Right renal cortex interstitium (tissue), 3 donors: ENCODE data around the gene DTX1. TPM values are rescaled to one million over a fixed set of nuclear protein-coding genes. Genes with fewer than 3 reads are reported as not detected.

ENCODE experiments used
- DNase-seq, 3 donors: peaks; one replicate each; pipeline ENCODE4 v3.0.0-alpha.2; 2013; ENCODE audit warnings: low read depth in 3 of 3, low spot score in 2 of 3
- polyA plus RNA-seq, 3 donors: library from polyadenylated mRNA; unstranded; fragments of 120-200 nt; gene quantifications; one replicate each; pipeline ENCODE4 v1.2.1, GENCODE V29; 2013; ENCODE audit not compliant: insufficient read length in 3 of 3

DTX1 gene
- polyA plus RNA-seq, 3 donors: 10.3 to 11.0 (median 10.3) TPM

- DNase-seq: no peak
Measured at GRCh38 chr12:113054948-113055486, 1.5 kb upstream of the DTX1 start.

- no peak for DNase-seq
Measured at GRCh38 chr12:113055594-113056380, 743 bp upstream of the DTX1 start.

GRCh38 chr12:113056381-113056630 is 224 bp upstream of the DTX1 start:
- DNase-seq: no peak

- no peak for DNase-seq
Measured at GRCh38 chr12:113057565-113058485, 1.3 kb downstream of the DTX1 start.

GRCh38 chr12:113058553-113058952 is 2.0 kb downstream of the DTX1 start:
- no peak for DNase-seq

GRCh38 chr12:113059071-113059595 is 2.6 kb downstream of the DTX1 start:
- no peak for DNase-seq

- no peak for DNase-seq
Measured at GRCh38 chr12:113060336-113060960, 3.9 kb downstream of the DTX1 start.

GRCh38 chr12:113061061-113061694 is 4.6 kb downstream of the DTX1 start:
- DNase-seq: no peak

- DNase-seq: no peak
Measured at GRCh38 chr12:113062502-113063395, 6.2 kb downstream of the DTX1 start.

GRCh38 chr12:113063396-113064350 is 7.1 kb downstream of the DTX1 start:
- DNase-seq: no peak

- DNase-seq: no peak
Measured at GRCh38 chr12:113064395-113065125, 8.0 kb downstream of the DTX1 start.

- no peak for DNase-seq
Measured at GRCh38 chr12:113065126-113066007, 8.8 kb downstream of the DTX1 start.

GRCh38 chr12:113066813-113067400 is 10.4 kb downstream of the DTX1 start:
- no peak for DNase-seq

- DNase-seq: no peak
Measured at GRCh38 chr12:113067987-113068935, 11.7 kb downstream of the DTX1 start.

GRCh38 chr12:113069149-113069548 is 12.6 kb downstream of the DTX1 start:
- DNase-seq: no peak
